Mesendoderm (in vitro differentiated cells): ENCODE measurements around the gene PSPC1.
A peak's percentile ranks its signal among the peaks of the same experiment; 100 is the strongest.
"Not testable (repeated sequence)": the region's sequence is repeated elsewhere in the genome, so short reads cannot be mapped to it uniquely, and the experiment has no call there.

ENCODE experiments used
- DNase-seq: peaks from one replicate; pipeline ENCODE4 v3.0.0; 2013
- H2AK5ac ChIP-seq: 2 replicates; pipeline ENCODE4 v1.6.1; 2013; ENCODE audit warnings: low read length, inconsistent platforms
- H2BK120ac ChIP-seq: 2 replicates; pipeline ENCODE4 v1.6.1; 2013; ENCODE audit warnings: low read depth, mild to moderate bottlenecking, low read length, moderate library complexity, mixed read lengths
- H2BK15ac ChIP-seq: replicated peaks from 2 replicates; pipeline ENCODE4 v1.6.1; 2013; ENCODE audit warnings: low read depth, mild to moderate bottlenecking, moderate library complexity
- H2BK5ac ChIP-seq: 2 replicates; pipeline ENCODE4 v1.6.1; 2013; ENCODE audit warnings: low read length, inconsistent platforms
- H3K18ac ChIP-seq: 2 replicates; pipeline ENCODE4 v1.6.1; 2013; ENCODE audit warnings: mild to moderate bottlenecking, low read length, mixed read lengths
- H3K23ac ChIP-seq: one replicate; pipeline ENCODE4 v1.6.1; 2013; ENCODE audit warnings: low read length
- H3K27ac ChIP-seq: 2 replicates; pipeline ENCODE4 v1.5.1; 2013; ENCODE audit warnings: low read depth, mild to moderate bottlenecking, inconsistent platforms, low read length, moderate library complexity
- H3K27me3 ChIP-seq: 2 replicates; pipeline ENCODE4 v1.6.1; 2013; ENCODE audit warnings: low read length, control low read depth, mild to moderate bottlenecking, inconsistent platforms; ENCODE audit not compliant: insufficient read depth, poor library complexity
- H3K36me3 ChIP-seq: 2 replicates; pipeline ENCODE4 v1.6.1; 2013; ENCODE audit warnings: low read length, inconsistent platforms; ENCODE audit not compliant: control insufficient read depth, insufficient read depth
- H3K4ac ChIP-seq: one replicate; pipeline ENCODE4 v1.6.1; 2013; ENCODE audit warnings: low read depth, mild to moderate bottlenecking, low read length, moderate library complexity
- H3K4me1 ChIP-seq: 2 replicates; pipeline ENCODE4 v1.6.1; 2013; ENCODE audit warnings: low read depth, low read length, inconsistent platforms; ENCODE audit not compliant: control insufficient read depth
- H3K4me2 ChIP-seq: 2 replicates; pipeline ENCODE4 v1.6.1; 2013; ENCODE audit warnings: low read length
- H3K4me3 ChIP-seq: 2 replicates; pipeline ENCODE4 v1.5.1; 2013; ENCODE audit warnings: mild to moderate bottlenecking, low read length
- H3K56ac ChIP-seq: one replicate; pipeline ENCODE4 v1.6.1; 2013; ENCODE audit warnings: low read length
- H3K79me1 ChIP-seq: 2 replicates; pipeline ENCODE4 v1.6.1; 2013; ENCODE audit warnings: low read length, inconsistent platforms
- H3K79me2 ChIP-seq: 2 replicates; pipeline ENCODE4 v1.6.1; 2013; ENCODE audit warnings: mild to moderate bottlenecking, low read length; ENCODE audit not compliant: control insufficient read depth, insufficient read depth
- H3K9ac ChIP-seq: 2 replicates; pipeline ENCODE4 v1.6.1; 2013; ENCODE audit warnings: low read length, inconsistent platforms
- H4K5ac ChIP-seq: one replicate; pipeline ENCODE4 v1.6.1; 2013; ENCODE audit warnings: low read length
- H4K8ac ChIP-seq: one replicate; pipeline ENCODE4 v1.6.1; 2013; ENCODE audit warnings: low read depth, mild to moderate bottlenecking, control low read depth, low read length, moderate library complexity
- WGBS: extraction: QIAGEN DNeasy Blood & Tissue Kit; methylation state at CpG from one replicate; pipeline ENCODE4 v1.1.7; 2013; ENCODE audit warnings: low lambda C conversion rate, missing lambda C conversion rate; ENCODE audit not compliant: insufficient coverage; ENCODE audit errors: extremely low coverage; 5-methylcytosine and 5-hydroxymethylcytosine counted together

The PSPC1 gene

DNA sequence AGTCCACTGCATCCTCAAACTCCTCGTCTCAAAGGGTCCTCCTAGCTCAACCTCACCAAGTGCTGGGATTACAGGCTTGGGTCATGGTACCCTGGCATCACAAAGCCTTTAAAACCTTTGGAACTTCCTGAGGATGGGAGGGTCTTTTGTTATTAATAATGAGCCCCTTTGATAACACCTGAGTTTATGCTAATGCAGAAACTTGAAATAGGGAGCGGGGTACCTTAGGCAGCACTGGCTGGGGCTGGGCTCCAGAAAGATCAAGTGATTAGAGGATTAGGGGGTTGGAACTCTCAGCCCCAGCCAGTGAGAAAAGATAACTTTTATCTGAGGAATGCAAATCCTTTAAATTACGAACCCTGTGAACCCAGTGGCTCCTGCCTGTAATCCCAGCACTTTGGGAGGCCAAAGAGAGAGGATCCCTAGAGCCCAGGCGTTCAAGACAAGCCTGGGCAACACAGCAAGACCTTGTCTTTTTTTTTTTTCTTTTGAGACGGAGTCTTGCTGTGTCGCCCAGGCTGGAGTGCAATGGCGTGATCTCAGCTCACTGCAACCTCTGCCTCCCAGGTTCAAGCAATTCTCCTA, 9.3 kb upstream of the PSPC1 start:
- Histone ChIP-seq H3K27ac (no peak overlapping the region), H3K4ac (no peak overlapping the region), H3K27me3 (no peaks in the 10 kb centered on the region), H3K18ac (no peak overlapping the region), H2BK5ac (no peak overlapping the region), H3K4me3 (no peak overlapping the region), H3K9ac (no peak overlapping the region), H3K36me3 (no peaks in the 10 kb centered on the region), H3K4me2 (no peak overlapping the region), H2AK5ac (no peak overlapping the region), H3K79me2 (no peaks in the 10 kb centered on the region), H3K56ac (no peak overlapping the region), H2BK15ac (no peak overlapping the region), H2BK120ac (no peak overlapping the region), H3K4me1 (peaks cover 2% of the 10 kb centered on the region), H3K23ac (no peak overlapping the region), H3K79me1 (no peaks in the 10 kb centered on the region), H4K8ac (no peak overlapping the region), H4K5ac (no peak overlapping the region)
- WGBS: no CpG with 5 or more reads among the region's 7 CpGs
- peak; percentile 68 for DNase-seq

DNA sequence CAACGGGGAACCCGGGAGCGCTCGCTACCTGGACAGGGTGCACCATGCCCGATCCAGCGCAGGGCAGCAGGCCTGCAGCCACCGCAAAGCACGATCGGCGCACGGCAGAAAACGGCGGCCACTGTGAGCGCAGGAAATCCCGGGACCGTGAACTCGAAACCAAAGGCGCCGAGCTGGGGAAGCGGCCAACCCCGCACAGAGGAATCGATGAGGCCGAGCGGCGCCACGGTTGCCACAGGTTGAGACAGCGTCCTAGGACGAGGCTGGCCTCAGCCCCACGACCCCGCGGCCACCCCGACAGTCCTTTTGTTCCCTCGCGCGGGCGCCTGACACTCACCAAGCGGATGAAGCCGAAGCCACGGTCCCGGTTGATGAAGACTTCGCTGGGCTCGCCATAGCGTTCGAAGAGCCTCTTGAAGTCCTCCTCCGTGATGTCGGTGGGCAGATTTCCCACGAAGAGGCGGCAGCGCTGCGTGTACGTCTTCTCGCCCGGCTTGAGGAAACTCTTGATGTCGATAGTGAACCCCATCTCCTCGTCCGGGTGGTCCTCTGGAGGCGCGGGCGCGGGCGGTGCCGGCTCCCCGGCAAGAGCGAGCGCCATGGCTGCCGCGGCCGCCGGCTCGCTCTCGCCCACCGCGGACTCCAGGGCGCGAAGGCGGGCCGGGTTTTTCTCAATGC, 557 bp downstream of the PSPC1 start:
- peak overlapping the region; percentile 94 for H3K56ac ChIP-seq
- no peaks in the 10 kb centered on the region for H3K4me1 ChIP-seq
- peak overlapping the region; percentile 95 for H4K8ac ChIP-seq
- H2AK5ac ChIP-seq: no peak overlapping the region
- H3K4me3 ChIP-seq: peak overlapping the region; percentile 96
- H3K36me3 ChIP-seq: no peaks in the 10 kb centered on the region
- peak overlapping the region; percentile 90 for H3K9ac ChIP-seq
- WGBS: no CpG with 5 or more reads among the region's 77 CpGs
- DNase-seq: peak; percentile 51
- peak overlapping the region; percentile 92 for H3K4ac ChIP-seq
- no peak overlapping the region for H4K5ac ChIP-seq
- H3K18ac ChIP-seq: peak overlapping the region; percentile 91
- H3K79me2 ChIP-seq: peaks cover 25% of the 10 kb centered on the region
- no peak overlapping the region for H2BK120ac ChIP-seq
- peak overlapping the region; percentile 48 for H3K23ac ChIP-seq
- peak overlapping the region; percentile 14 for H3K4me2 ChIP-seq
- no peak overlapping the region for H2BK15ac ChIP-seq
- no peak overlapping the region for H2BK5ac ChIP-seq
- H3K27ac ChIP-seq: peak overlapping the region; percentile 82
- no peaks in the 10 kb centered on the region for H3K79me1 ChIP-seq
- no peaks in the 10 kb centered on the region for H3K27me3 ChIP-seq

DNA sequence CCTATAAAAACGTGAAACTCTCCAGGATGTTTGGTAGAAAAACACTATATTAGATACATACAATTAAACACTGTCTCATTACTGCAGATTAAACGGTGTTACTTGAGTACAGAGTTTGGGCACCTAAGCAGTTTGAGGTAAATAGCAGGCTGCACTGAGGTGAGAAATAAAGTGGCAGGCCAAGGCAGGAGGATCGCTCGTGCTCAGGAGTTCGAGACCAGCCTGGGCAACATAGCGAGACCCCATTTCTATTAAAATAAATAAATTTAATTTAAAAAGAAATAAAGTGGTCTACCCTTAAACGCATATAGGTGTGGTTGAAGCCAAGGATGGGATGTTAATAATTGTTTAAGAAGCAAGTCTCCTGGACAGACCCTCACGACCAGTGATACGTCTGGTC, 1.2 kb downstream of the PSPC1 start:
- Histone ChIP-seq H3K9ac (peak overlapping the region; percentile 90), H3K4me2 (peak overlapping the region; percentile 67), H3K4me3 (peak overlapping the region; percentile 96), H3K27ac (no peak overlapping the region), H4K5ac (no peak overlapping the region), H3K27me3 (no peaks in the 10 kb centered on the region), H3K23ac (no peak overlapping the region), H3K56ac (peak overlapping the region; percentile 94), H2BK5ac (no peak overlapping the region), H3K18ac (peak overlapping the region; percentile 91), H2BK120ac (no peak overlapping the region), H2AK5ac (no peak overlapping the region), H3K36me3 (no peaks in the 10 kb centered on the region), H3K4ac (no peak overlapping the region), H3K79me1 (no peaks in the 10 kb centered on the region), H2BK15ac (no peak overlapping the region), H3K79me2 (peaks cover 32% of the 10 kb centered on the region), H3K4me1 (no peaks in the 10 kb centered on the region), H4K8ac (peak overlapping the region; percentile 95)
- DNase-seq: no peak
- no CpG with 5 or more reads among the region's 9 CpGs for WGBS

DNA sequence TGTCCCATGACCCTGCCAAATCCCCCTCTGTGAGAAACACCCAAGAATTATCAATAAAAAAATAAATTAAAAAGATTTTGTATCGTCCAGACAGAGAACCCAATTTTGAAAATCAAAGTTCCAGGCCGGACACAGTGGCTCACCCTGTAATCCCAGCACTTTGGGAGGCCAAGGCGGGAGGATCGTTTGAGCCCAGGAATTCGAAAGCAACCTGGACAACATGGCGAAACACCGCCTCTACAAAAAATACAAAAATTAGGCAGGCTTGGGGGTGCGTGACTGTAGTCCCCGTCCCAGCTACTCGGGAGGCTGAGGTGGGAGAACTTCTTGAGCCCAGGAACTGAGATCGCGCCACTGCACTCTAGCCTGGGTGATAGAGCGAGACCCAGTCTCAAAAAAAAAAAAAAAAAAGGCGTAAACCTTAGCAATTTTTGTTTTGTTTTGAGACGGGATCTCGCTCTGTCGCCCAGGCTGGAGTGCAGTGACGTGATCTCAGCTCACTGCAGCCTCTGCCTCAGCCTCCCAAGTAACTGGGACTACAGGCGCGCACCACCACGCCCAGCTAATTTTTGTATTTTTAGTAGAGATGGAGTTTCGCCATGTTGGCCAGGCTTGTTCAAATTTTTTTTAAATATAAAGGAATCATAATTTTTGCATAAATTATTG, 1.9 kb downstream of the PSPC1 start:
- H3K4me2 ChIP-seq, H3K4ac ChIP-seq, H3K23ac ChIP-seq, H2AK5ac ChIP-seq, H3K79me1 ChIP-seq, H2BK5ac ChIP-seq, H3K36me3 ChIP-seq, H3K27ac ChIP-seq, H3K27me3 ChIP-seq, H3K18ac ChIP-seq, H3K4me1 ChIP-seq, H2BK120ac ChIP-seq, H3K9ac ChIP-seq, H3K56ac ChIP-seq, H3K4me3 ChIP-seq, H4K5ac ChIP-seq, H4K8ac ChIP-seq, H2BK15ac ChIP-seq: not testable (repeated sequence)
- H3K79me2 ChIP-seq: peaks cover 38% of the 10 kb centered on the region
- peak; percentile 13 for DNase-seq
- no CpG with 5 or more reads among the region's 22 CpGs for WGBS

DNA sequence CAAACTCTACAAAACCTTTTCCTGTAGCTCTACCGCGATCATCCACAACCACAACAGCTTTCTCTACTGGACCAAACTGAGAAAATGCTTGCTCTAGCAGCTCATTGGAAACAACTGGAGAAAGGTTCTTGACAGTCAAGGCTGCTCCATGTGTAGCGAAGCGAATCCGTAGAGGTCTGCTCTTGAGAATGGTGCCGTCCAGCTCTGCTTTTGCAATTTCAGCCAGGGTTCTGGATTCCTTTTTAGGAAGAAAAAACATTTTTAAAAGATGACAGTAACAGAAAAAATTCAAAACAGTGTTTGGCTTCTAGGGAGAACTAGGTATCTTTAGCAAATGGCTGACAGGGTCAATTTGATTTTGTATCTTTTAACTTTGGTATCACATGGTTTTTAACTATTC, 10.4 kb downstream of the PSPC1 start:
- peaks cover 2% of the 10 kb centered on the region for H3K36me3 ChIP-seq
- no peak overlapping the region for H2BK120ac ChIP-seq
- no peak for DNase-seq

More for the DNA sequence above, 10.4 kb downstream of the PSPC1 start:
- H3K9ac ChIP-seq: no peak overlapping the region
- no peak overlapping the region for H2AK5ac ChIP-seq
- WGBS: no CpG with 5 or more reads among the region's 6 CpGs
- no peak overlapping the region for H4K8ac ChIP-seq
- no peak overlapping the region for H3K27ac ChIP-seq
- no peaks in the 10 kb centered on the region for H3K27me3 ChIP-seq
- no peaks in the 10 kb centered on the region for H3K79me1 ChIP-seq
- no peak overlapping the region for H3K18ac ChIP-seq
- no peak overlapping the region for H4K5ac ChIP-seq
- no peak overlapping the region for H3K23ac ChIP-seq
- no peak overlapping the region for H2BK5ac ChIP-seq
- H3K56ac ChIP-seq: no peak overlapping the region
- no peak overlapping the region for H2BK15ac ChIP-seq
- no peak overlapping the region for H3K4me3 ChIP-seq
- H3K4ac ChIP-seq: no peak overlapping the region
- H3K79me2 ChIP-seq: peaks cover 73% of the 10 kb centered on the region
- no peaks in the 10 kb centered on the region for H3K4me1 ChIP-seq
- no peak overlapping the region for H3K4me2 ChIP-seq
